Thyroid gland (tissue), 4 donors: ENCODE results near the gene GALNT5. TPM values are rescaled to one million over a fixed set of nuclear protein-coding genes. Genes with fewer than 3 reads are reported as not detected.

Experiments
- DNase-seq, 2 donors: peaks; one replicate each; pipeline ENCODE4 v3.0.0-alpha.2; 2019
- H3K27ac ChIP-seq, 3 donors: fragments of 200-600 bp; sonication (generic); 1 replicate in 2 of 3; 2 replicates in 1 of 3; pipeline ENCODE4 v1.5.1; 2016 to 2019; ENCODE audit warnings: mild to moderate bottlenecking in 1 of 3, moderate library complexity in 1 of 3
- H3K27me3 ChIP-seq: fragments of 200-600 bp; sonication (generic); one replicate; pipeline ENCODE4 v1.5.1; 2019
- H3K36me3 ChIP-seq, 2 donors: fragments of 200-600 bp; sonication (generic); one replicate each; pipeline ENCODE4 v1.5.1; 2016 to 2019
- H3K4me1 ChIP-seq, 2 donors: fragments of 200-600 bp; sonication (generic); one replicate each; pipeline ENCODE4 v1.5.1; 2017 to 2019
- H3K4me3 ChIP-seq, 3 donors: fragments of 200-600 bp; sonication (generic); replicated peaks in 1 of 3; 1 replicate in 2 of 3; 2 replicates in 1 of 3; pipeline ENCODE4 v1.5.1; 2016; ENCODE audit warnings: mild to moderate bottlenecking in 1 of 3
- H3K9me3 ChIP-seq: fragments of 200-600 bp; sonication (generic); one replicate; pipeline ENCODE4 v1.5.1; 2017
- POLR2A ChIP-seq, 2 donors: fragments of 450-650 bp; IDR thresholded peaks; one replicate each; pipeline ENCODE4 v1.6.1; 2017; ENCODE audit warnings: antibody characterized with exemption in 2 of 2, mild to moderate bottlenecking in 2 of 2, moderate library complexity in 1 of 2
- WGBS, 2 donors: methylation state at CpG; one replicate each; pipeline ENCODE4 v1.1.5; 2017; 5-methylcytosine and 5-hydroxymethylcytosine counted together
- intact Hi-C: fragments of 100-400 bp; cut with DNase I; formaldehyde crosslinking; loops from one replicate; pipeline ENCODE4 v1.15.1; 2023
- total RNA-seq, 4 donors: library from RNA; depleted of rRNA; stranded (reverse); fragments of >200 nt; gene quantifications; one replicate each; pipeline ENCODE4 v1.2.3, GENCODE V29; 2016
- TF ChIP-seq, protein P1 (sequence below), 6 experiments: fragments of 200-600 bp in 3 of 6; fragments of 450-650 bp in 3 of 6; sonication (generic) in 3 of 6; IDR thresholded peaks; one replicate each; pipeline ENCODE4 v1.5.1; 2016 to 2019; ENCODE audit warnings: antibody characterized with exemption in 6 of 6, mild to moderate bottlenecking in 2 of 6, inconsistent platforms in 1 of 6, moderate library complexity in 1 of 6

GALNT5 gene
- total RNA-seq, 4 donors from 2014 or later: 0.13 to 0.49 TPM; not detected in 2

DNA sequence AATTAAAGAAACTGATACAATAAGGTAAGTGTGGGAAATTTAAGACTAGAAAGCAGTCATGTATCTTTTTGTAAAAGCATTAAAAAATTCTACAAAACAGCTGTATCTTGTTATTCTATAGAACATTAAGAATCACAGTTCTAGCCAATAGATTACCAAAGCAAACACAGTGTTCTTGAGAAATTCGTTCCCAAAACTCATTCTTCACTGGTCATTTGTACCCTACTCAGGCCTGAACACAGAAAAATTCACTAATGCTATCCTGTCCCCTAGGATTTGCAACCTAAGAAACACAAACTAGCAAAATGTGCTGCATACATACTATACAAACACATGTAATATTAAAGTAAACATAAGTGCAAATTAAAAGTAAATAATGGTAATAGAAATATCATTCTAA, 39.0 kb downstream of the GALNT5 start:
- Histone ChIP-seq H3K27ac (no peak overlapping the region), H3K4me1 (no peaks in the 10 kb centered on the region), H3K36me3 (no peaks in the 10 kb centered on the region), H3K9me3 (no peaks in the 10 kb centered on the region), H3K27me3 (no peaks in the 10 kb centered on the region), H3K4me3 (no peak overlapping the region)
- DNase-seq: no peak
- 36 to 48% methylated on average over 1 of the region's 1 CpG for WGBS, 2 donors
- no peak for TF ChIP-seq POLR2A (IDR thresholded peaks at IDR 0.05)
- intact Hi-C loops: no loop called here

DNA sequence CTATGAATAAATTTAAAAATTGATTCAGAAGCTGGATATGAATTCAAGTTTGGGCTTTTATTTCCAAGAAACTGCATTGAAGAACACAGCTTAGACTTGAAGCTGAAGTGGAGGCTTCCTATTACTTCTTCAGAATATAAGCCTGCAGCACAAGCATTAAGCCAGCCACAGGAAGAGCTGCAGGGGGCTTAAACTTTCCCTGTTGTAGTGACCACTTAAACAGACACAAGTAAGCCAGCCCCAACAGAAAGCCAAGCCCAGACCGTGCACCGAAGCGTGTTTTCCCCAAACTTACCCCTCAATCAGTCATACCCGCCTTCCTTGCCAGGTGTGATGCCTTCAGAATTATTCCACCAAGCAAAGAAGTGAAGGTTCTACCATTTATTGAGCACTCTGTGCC, 39.5 kb downstream of the GALNT5 start:
- 88 to 92% methylated on average over 4 of the region's 4 CpGs for WGBS, 2 donors

DNA sequence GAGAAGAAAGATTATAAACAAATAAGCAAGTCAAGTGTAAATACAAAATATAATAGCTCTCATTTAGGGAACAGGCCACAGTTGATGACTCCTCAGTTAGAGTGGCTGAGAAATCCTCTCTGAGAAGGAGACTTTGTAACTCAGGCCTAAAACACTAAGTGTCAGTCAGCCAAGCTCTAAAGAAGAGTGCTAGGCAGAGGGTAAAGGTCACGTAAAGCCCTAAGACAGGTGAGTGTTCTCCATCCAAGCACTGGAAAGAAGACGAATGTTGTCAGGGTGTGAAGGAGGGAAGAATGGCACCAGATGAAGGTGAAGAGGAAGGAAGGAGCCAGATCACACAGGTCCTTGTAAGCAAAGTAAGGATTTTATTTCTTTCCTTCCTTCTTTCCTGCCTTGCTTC, 43.8 kb downstream of the GALNT5 start:
- whole genome bisulfite sequencing, 2 donors: 88 to 91% methylated on average over 2 of the region's 2 CpGs
- TF ChIP-seq, protein P1, sequence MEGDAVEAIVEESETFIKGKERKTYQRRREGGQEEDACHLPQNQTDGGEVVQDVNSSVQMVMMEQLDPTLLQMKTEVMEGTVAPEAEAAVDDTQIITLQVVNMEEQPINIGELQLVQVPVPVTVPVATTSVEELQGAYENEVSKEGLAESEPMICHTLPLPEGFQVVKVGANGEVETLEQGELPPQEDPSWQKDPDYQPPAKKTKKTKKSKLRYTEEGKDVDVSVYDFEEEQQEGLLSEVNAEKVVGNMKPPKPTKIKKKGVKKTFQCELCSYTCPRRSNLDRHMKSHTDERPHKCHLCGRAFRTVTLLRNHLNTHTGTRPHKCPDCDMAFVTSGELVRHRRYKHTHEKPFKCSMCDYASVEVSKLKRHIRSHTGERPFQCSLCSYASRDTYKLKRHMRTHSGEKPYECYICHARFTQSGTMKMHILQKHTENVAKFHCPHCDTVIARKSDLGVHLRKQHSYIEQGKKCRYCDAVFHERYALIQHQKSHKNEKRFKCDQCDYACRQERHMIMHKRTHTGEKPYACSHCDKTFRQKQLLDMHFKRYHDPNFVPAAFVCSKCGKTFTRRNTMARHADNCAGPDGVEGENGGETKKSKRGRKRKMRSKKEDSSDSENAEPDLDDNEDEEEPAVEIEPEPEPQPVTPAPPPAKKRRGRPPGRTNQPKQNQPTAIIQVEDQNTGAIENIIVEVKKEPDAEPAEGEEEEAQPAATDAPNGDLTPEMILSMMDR (IDR thresholded peaks at IDR 0.05): no peak
- no peak for TF ChIP-seq POLR2A (IDR thresholded peaks at IDR 0.05)
- H3K36me3 ChIP-seq: no peaks in the 10 kb centered on the region
- no peak for DNase-seq
- H3K4me3 ChIP-seq: no peak overlapping the region
- no peaks in the 10 kb centered on the region for H3K27me3 ChIP-seq
- no peaks in the 10 kb centered on the region for H3K9me3 ChIP-seq
- peaks cover 0 to 3% of the 10 kb centered on the region in 2 donors for H3K4me1 ChIP-seq
- H3K27ac ChIP-seq: no peak overlapping the region
- intact Hi-C loops: no loop called here

More for the DNA sequence above, 39.5 kb downstream of the GALNT5 start:
- no peaks in the 10 kb centered on the region for H3K4me1 ChIP-seq
- no peaks in the 10 kb centered on the region for H3K27me3 ChIP-seq
- no peaks in the 10 kb centered on the region for H3K36me3 ChIP-seq
- H3K9me3 ChIP-seq: no peaks in the 10 kb centered on the region
- intact Hi-C loops: no loop called here
- no peak overlapping the region for H3K27ac ChIP-seq
- no peak for TF ChIP-seq POLR2A (IDR thresholded peaks at IDR 0.05)
- TF ChIP-seq, protein P1 (IDR thresholded peaks at IDR 0.05): no peak
- no peak for DNase-seq
- H3K4me3 ChIP-seq: no peak overlapping the region

DNA sequence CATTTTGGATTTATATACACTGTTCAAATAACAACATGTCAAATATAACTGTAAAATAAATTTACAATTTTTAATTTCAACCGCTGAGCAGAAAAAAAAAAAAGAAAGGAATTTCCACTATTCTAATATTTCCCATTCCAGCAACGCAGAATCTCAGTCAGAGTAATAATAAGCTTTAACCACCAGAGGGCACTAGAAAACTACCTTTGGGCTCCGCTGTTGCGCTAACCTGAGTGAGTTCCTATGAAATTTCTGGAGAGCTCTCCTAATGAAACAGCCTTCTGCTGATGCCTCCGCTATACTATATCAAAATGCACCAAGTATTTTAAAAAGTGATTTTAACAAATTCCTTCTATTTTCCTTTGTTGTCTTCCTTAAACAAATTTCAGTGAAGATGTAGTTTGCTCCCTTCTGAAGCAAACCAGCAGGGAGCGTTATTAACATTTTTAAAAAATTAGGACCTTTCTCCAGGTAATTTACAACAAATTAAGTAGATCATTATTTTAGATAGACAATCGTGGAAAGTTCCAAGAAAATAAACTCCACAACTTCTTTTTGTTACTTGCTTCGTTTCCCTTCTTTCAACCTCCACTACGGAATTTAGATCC, 45.1 kb downstream of the GALNT5 start:
- H3K36me3 ChIP-seq: no peaks in the 10 kb centered on the region
- DNase-seq: peak; percentile 10 to 14
- TF ChIP-seq, protein P1 (IDR thresholded peaks at IDR 0.05): peak; percentile 43 to 73 (median 60)
- TF ChIP-seq POLR2A (IDR thresholded peaks at IDR 0.05): no peak
- no peaks in the 10 kb centered on the region for H3K9me3 ChIP-seq
- no peak overlapping the region for H3K4me3 ChIP-seq
- H3K4me1 ChIP-seq: peaks cover 0 to 3% of the 10 kb centered on the region in 2 donors
- WGBS, 2 donors: 35 to 36% methylated on average over 9 of the region's 9 CpGs
- no peak overlapping the region for H3K27ac ChIP-seq
- H3K27me3 ChIP-seq: no peaks in the 10 kb centered on the region
- intact Hi-C loops: no loop called here

DNA sequence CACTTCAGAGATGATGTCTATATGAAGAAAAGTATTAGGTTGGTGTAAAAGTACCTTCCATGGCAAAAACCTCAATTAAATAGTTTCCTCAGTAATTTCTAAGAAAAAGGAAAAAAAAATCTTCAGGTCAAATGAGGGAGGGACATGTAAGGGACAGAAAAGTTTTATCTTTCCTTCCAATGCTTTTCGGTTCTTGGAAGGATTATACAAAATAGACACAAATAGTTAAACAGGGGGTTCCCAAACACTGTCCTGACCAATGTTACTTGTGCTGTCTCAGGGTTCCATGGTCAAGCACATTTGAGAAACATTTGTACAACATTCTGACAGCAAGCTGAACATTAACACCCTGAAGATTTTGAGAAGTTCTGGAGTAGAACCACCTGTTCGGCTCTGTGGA, 46.1 kb downstream of the GALNT5 start:
- no peak for DNase-seq
- Histone ChIP-seq H3K36me3 (no peaks in the 10 kb centered on the region), H3K9me3 (no peaks in the 10 kb centered on the region), H3K4me1 (peaks cover 0 to 3% of the 10 kb centered on the region in 2 donors), H3K4me3 (no peak overlapping the region), H3K27me3 (no peaks in the 10 kb centered on the region), H3K27ac (no peak overlapping the region)
- 45 to 50% methylated on average over 2 of the region's 2 CpGs for WGBS, 2 donors
- TF ChIP-seq, protein P1 (IDR thresholded peaks at IDR 0.05): no peak
- TF ChIP-seq POLR2A (IDR thresholded peaks at IDR 0.05): no peak
- intact Hi-C loops: no loop called here
